Measurements from ENCODE around the gene RHCE. TPM values are rescaled to one million over a fixed set of nuclear protein-coding genes. Genes with fewer than 3 reads are reported as not detected.
"Not testable (repeated sequence)": the region's sequence is repeated elsewhere in the genome, so short reads cannot be mapped to it uniquely, and the experiment has no call there.

Gene RHCE
- total RNA-seq, 1 experiment from 2014 or later: not detected

GRCh38 chr1:25425098-25426085 lies 4.8 kb upstream of the RHCE start:
- H3K4me1 ChIP-seq: no peaks in the 10 kb centered on the region
- Mint-ChIP-seq H3K36me3 (ENCODE audit: insufficient read depth, unreplicated experiment) (peaks cover 3% of the 10 kb centered on the region), H3K4me1 (ENCODE audit: low read depth, unreplicated experiment) (no peaks in the 10 kb centered on the region), H3K27ac (ENCODE audit: unreplicated experiment) (no peak overlapping the region), H3K27me3 (ENCODE audit: insufficient read depth, unreplicated experiment) (no peaks in the 10 kb centered on the region), H3K4me3 (ENCODE audit: unreplicated experiment) (no peak overlapping the region), H3K9me3 (ENCODE audit: unreplicated experiment) (no peaks in the 10 kb centered on the region)
- BruUV-seq (replicated peaks): no TSS peak
- intact Hi-C loops (cut with micrococcal nuclease; ENCODE audit: unreplicated experiment): no loop called here
- H3K27me3 ChIP-seq (replicated peaks; ENCODE audit: control insufficient read depth, insufficient read depth, low read length): no peaks in the 10 kb centered on the region
- ChIA-PET CTCF (no interaction called here), POLR2A (no interaction called here)
- DNase-seq: no peak
- H3K36me3 ChIP-seq (ENCODE audit: control insufficient read depth, insufficient read depth, low read length): no peaks in the 10 kb centered on the region
- H3K4me3 ChIP-seq (ENCODE audit: low read depth, low read length): no peak overlapping the region
- H3K9me3 ChIP-seq: no peaks in the 10 kb centered on the region
- no peak for TF ChIP-seq CTCF (IDR thresholded peaks at IDR 0.05; ENCODE audit: insufficient read depth in 1 of 2, low read depth in 1 of 2, low read length in 1 of 2, severe bottlenecking in 1 of 2, unreplicated experiment in 1 of 2)

- H3K27ac Mint-ChIP-seq (ENCODE audit: unreplicated experiment); H3K36me3 Mint-ChIP-seq (ENCODE audit: insufficient read depth, unreplicated experiment); CTCF ChIA-PET; H3K27me3 Mint-ChIP-seq (ENCODE audit: insufficient read depth, unreplicated experiment); H3K9me3 ChIP-seq; H3K9me3 Mint-ChIP-seq (ENCODE audit: unreplicated experiment); intact Hi-C loops (cut with micrococcal nuclease; ENCODE audit: unreplicated experiment); BruUV-seq (replicated peaks); DNase-seq; H3K36me3 ChIP-seq (ENCODE audit: control insufficient read depth, insufficient read depth, low read length); H3K4me1 Mint-ChIP-seq (ENCODE audit: low read depth, unreplicated experiment); H3K4me3 Mint-ChIP-seq (ENCODE audit: unreplicated experiment); POLR2A ChIA-PET; H3K27me3 ChIP-seq (replicated peaks; ENCODE audit: control insufficient read depth, insufficient read depth, low read length); H3K4me3 ChIP-seq (ENCODE audit: low read depth, low read length); H3K4me1 ChIP-seq: not testable (repeated sequence)
Observed at GRCh38 chr1:25423206-25423605, 2.6 kb upstream of the RHCE start.

- H3K27ac Mint-ChIP-seq (ENCODE audit: unreplicated experiment); DNase-seq; H3K36me3 ChIP-seq (ENCODE audit: control insufficient read depth, insufficient read depth, low read length); BruUV-seq (replicated peaks); H3K9me3 Mint-ChIP-seq (ENCODE audit: unreplicated experiment); H3K4me1 ChIP-seq; CTCF ChIA-PET; H3K27me3 ChIP-seq (replicated peaks; ENCODE audit: control insufficient read depth, insufficient read depth, low read length); H3K36me3 Mint-ChIP-seq (ENCODE audit: insufficient read depth, unreplicated experiment); H3K9me3 ChIP-seq; POLR2A ChIA-PET; intact Hi-C loops (cut with micrococcal nuclease; ENCODE audit: unreplicated experiment); H3K4me1 Mint-ChIP-seq (ENCODE audit: low read depth, unreplicated experiment); H3K27me3 Mint-ChIP-seq (ENCODE audit: insufficient read depth, unreplicated experiment); H3K4me3 Mint-ChIP-seq (ENCODE audit: unreplicated experiment); H3K4me3 ChIP-seq (ENCODE audit: low read depth, low read length): not testable (repeated sequence)
Observed at GRCh38 chr1:25419339-25419738, 1.3 kb downstream of the RHCE start.

GRCh38 chr1:25417280-25417679 lies 3.3 kb downstream of the RHCE start:
- H3K4me1 ChIP-seq; H3K27me3 ChIP-seq (replicated peaks; ENCODE audit: control insufficient read depth, insufficient read depth, low read length); H3K36me3 Mint-ChIP-seq (ENCODE audit: insufficient read depth, unreplicated experiment); DNase-seq; H3K4me3 Mint-ChIP-seq (ENCODE audit: unreplicated experiment); H3K4me1 Mint-ChIP-seq (ENCODE audit: low read depth, unreplicated experiment); CTCF ChIA-PET; H3K27me3 Mint-ChIP-seq (ENCODE audit: insufficient read depth, unreplicated experiment); intact Hi-C loops (cut with micrococcal nuclease; ENCODE audit: unreplicated experiment); POLR2A ChIA-PET; H3K9me3 Mint-ChIP-seq (ENCODE audit: unreplicated experiment); BruUV-seq (replicated peaks); H3K27ac Mint-ChIP-seq (ENCODE audit: unreplicated experiment); H3K36me3 ChIP-seq (ENCODE audit: control insufficient read depth, insufficient read depth, low read length); H3K9me3 ChIP-seq; H3K4me3 ChIP-seq (ENCODE audit: low read depth, low read length): not testable (repeated sequence)

- H3K4me1 ChIP-seq; CTCF ChIA-PET; H3K36me3 ChIP-seq (ENCODE audit: control insufficient read depth, insufficient read depth, low read length); DNase-seq; intact Hi-C loops (cut with micrococcal nuclease; ENCODE audit: unreplicated experiment); H3K36me3 Mint-ChIP-seq (ENCODE audit: insufficient read depth, unreplicated experiment); H3K4me1 Mint-ChIP-seq (ENCODE audit: low read depth, unreplicated experiment); H3K27ac Mint-ChIP-seq (ENCODE audit: unreplicated experiment); H3K27me3 ChIP-seq (replicated peaks; ENCODE audit: control insufficient read depth, insufficient read depth, low read length); BruUV-seq (replicated peaks); H3K4me3 Mint-ChIP-seq (ENCODE audit: unreplicated experiment); H3K27me3 Mint-ChIP-seq (ENCODE audit: insufficient read depth, unreplicated experiment); POLR2A ChIA-PET; H3K4me3 ChIP-seq (ENCODE audit: low read depth, low read length); H3K9me3 ChIP-seq; H3K9me3 Mint-ChIP-seq (ENCODE audit: unreplicated experiment): not testable (repeated sequence)
Observed at GRCh38 chr1:25414578-25414977, 6.0 kb downstream of the RHCE start.

- CTCF ChIA-PET; POLR2A ChIA-PET; H3K27me3 ChIP-seq (replicated peaks; ENCODE audit: control insufficient read depth, insufficient read depth, low read length); H3K36me3 Mint-ChIP-seq (ENCODE audit: insufficient read depth, unreplicated experiment); intact Hi-C loops (cut with micrococcal nuclease; ENCODE audit: unreplicated experiment); H3K9me3 ChIP-seq; H3K4me3 Mint-ChIP-seq (ENCODE audit: unreplicated experiment); H3K36me3 ChIP-seq (ENCODE audit: control insufficient read depth, insufficient read depth, low read length); BruUV-seq (replicated peaks); H3K27me3 Mint-ChIP-seq (ENCODE audit: insufficient read depth, unreplicated experiment); H3K9me3 Mint-ChIP-seq (ENCODE audit: unreplicated experiment); H3K4me1 ChIP-seq; H3K4me3 ChIP-seq (ENCODE audit: low read depth, low read length); H3K27ac Mint-ChIP-seq (ENCODE audit: unreplicated experiment); DNase-seq; H3K4me1 Mint-ChIP-seq (ENCODE audit: low read depth, unreplicated experiment): not testable (repeated sequence)
Observed at GRCh38 chr1:25414157-25414556, 6.5 kb downstream of the RHCE start.

Measured in Caco-2 (cell line).